ENCODE measurements around the gene CEP295NL.

CEP295NL gene

GRCh38 chr17:78864117-78864516, 38.9 kb downstream of the CEP295NL start:
- DNase-seq (ENCODE audit: low read depth), result no peak

GRCh38 chr17:78862073-78863023, 40.7 kb downstream of the CEP295NL start:
- no peak for DNase-seq (ENCODE audit: low read depth)

GRCh38 chr17:78861229-78861628, 41.8 kb downstream of the CEP295NL start:
- no peak for DNase-seq (ENCODE audit: low read depth)

GRCh38 chr17:78859051-78859450, 44.0 kb downstream of the CEP295NL start:
- no peak for DNase-seq (ENCODE audit: low read depth)

- no peak for DNase-seq (ENCODE audit: low read depth)
Measured at GRCh38 chr17:78857266-78857665, 45.7 kb downstream of the CEP295NL start.

- DNase-seq (ENCODE audit: low read depth), result no peak
Measured at GRCh38 chr17:78855561-78856165, 47.3 kb downstream of the CEP295NL start.

- DNase-seq (ENCODE audit: low read depth), result no peak
Measured at GRCh38 chr17:78854508-78854907, 48.5 kb downstream of the CEP295NL start.

GRCh38 chr17:78853926-78854394, 49.0 kb downstream of the CEP295NL start:
- DNase-seq (ENCODE audit: low read depth), result no peak

GRCh38 chr17:78852709-78853121, 50.3 kb downstream of the CEP295NL start:
- no peak for DNase-seq (ENCODE audit: low read depth)

GRCh38 chr17:78849026-78849425, 54.0 kb downstream of the CEP295NL start:
- no peak for DNase-seq (ENCODE audit: low read depth)

GRCh38 chr17:78847052-78847451, 55.9 kb downstream of the CEP295NL start:
- no peak for DNase-seq (ENCODE audit: low read depth)

GRCh38 chr17:78844301-78845005, 58.5 kb downstream of the CEP295NL start:
- DNase-seq (ENCODE audit: low read depth), result no peak

GRCh38 chr17:78842881-78843565, 60.0 kb downstream of the CEP295NL start:
- DNase-seq (ENCODE audit: low read depth), result peak; percentile 19

GRCh38 chr17:78840780-78841611, 62.0 kb downstream of the CEP295NL start, which contains the start of gene USP36:
USP36 (minus strand) TSS chr17:78840814; CDS start chr17:78836363, 4,451 bp downstream.
- peak; percentile 100 for DNase-seq (ENCODE audit: low read depth)
